BE2C (cell line): Measurements from ENCODE around the gene GNB1L.
A peak's percentile ranks its signal among the peaks of the same experiment; 100 is the strongest.

Experiments
- DNase-seq: peaks from one replicate; pipeline ENCODE4 v3.0.0-alpha.2; 2020
- H3K27me3 ChIP-seq: fragments of 250-450 bp; sonication (Bioruptor Pico); 2 replicates; pipeline ENCODE4 v1.5.1; 2020; ENCODE audit warnings: mild to moderate bottlenecking
- H3K36me3 ChIP-seq: fragments of 250-450 bp; sonication (Bioruptor Pico); 2 replicates; pipeline ENCODE4 v1.5.1; 2020; ENCODE audit warnings: mild to moderate bottlenecking
- H3K4me1 ChIP-seq: fragments of 250-450 bp; sonication (Bioruptor Pico); 2 replicates; pipeline ENCODE4 v1.5.1; 2020
- H3K4me3 ChIP-seq: 2 replicates; pipeline ENCODE4 v1.5.1; 2011; ENCODE audit warnings: low read depth, low read length
- H3K9me3 ChIP-seq: fragments of 250-450 bp; sonication (Bioruptor Pico); 2 replicates; pipeline ENCODE4 v1.5.1; 2020
- CTCF ChIP-seq: IDR thresholded peaks from 2 replicates; pipeline ENCODE4 v1.5.1; 2012; ENCODE audit warnings: mild to moderate bottlenecking, low read depth, low read length

GNB1L gene

GRCh38 chr22:19896665-19897355, 42.1 kb upstream of the GNB1L start:
- DNase-seq, result peak; percentile 54
- Histone ChIP-seq H3K9me3 (no peaks in the 10 kb centered on the region), H3K27me3 (no peaks in the 10 kb centered on the region), H3K4me3 (no peak overlapping the region), H3K4me1 (peaks cover 17% of the 10 kb centered on the region), H3K36me3 (peaks cover 5% of the 10 kb centered on the region; the same call in 1 of the 2 replicates)
- peak; percentile 29 for TF ChIP-seq CTCF

GRCh38 chr22:19895160-19895849, 40.6 kb upstream of the GNB1L start:
- TF ChIP-seq CTCF, result no peak
- no peak for DNase-seq
- Histone ChIP-seq H3K36me3 (peaks cover 5% of the 10 kb centered on the region; the same call in 1 of the 2 replicates), H3K27me3 (no peaks in the 10 kb centered on the region), H3K4me3 (no peak overlapping the region), H3K9me3 (no peaks in the 10 kb centered on the region), H3K4me1 (peaks cover 31% of the 10 kb centered on the region)

GRCh38 chr22:19893363-19893762, 38.7 kb upstream of the GNB1L start:
- no peak for TF ChIP-seq CTCF
- H3K27me3 ChIP-seq, result no peaks in the 10 kb centered on the region
- H3K36me3 ChIP-seq, result peaks cover 5% of the 10 kb centered on the region; the same call in 1 of the 2 replicates
- no peaks in the 10 kb centered on the region for H3K9me3 ChIP-seq
- H3K4me1 ChIP-seq, result peaks cover 31% of the 10 kb centered on the region
- no peak overlapping the region for H3K4me3 ChIP-seq
- DNase-seq, result no peak

GRCh38 chr22:19892925-19893324, 38.3 kb upstream of the GNB1L start:
- H3K4me3 ChIP-seq, result no peak overlapping the region; the same call in 1 of the 2 replicates
- H3K4me1 ChIP-seq, result peaks cover 31% of the 10 kb centered on the region
- H3K36me3 ChIP-seq, result peaks cover 3% of the 10 kb centered on the region; the same call in 1 of the 2 replicates
- no peaks in the 10 kb centered on the region for H3K27me3 ChIP-seq
- TF ChIP-seq CTCF, result no peak
- H3K9me3 ChIP-seq, result no peaks in the 10 kb centered on the region
- DNase-seq, result no peak

GRCh38 chr22:19892257-19892879, 37.7 kb upstream of the GNB1L start:
- peak; percentile 64 for DNase-seq
- no peak for TF ChIP-seq CTCF
- Histone ChIP-seq H3K36me3 (no peaks in the 10 kb centered on the region; the same call in 1 of the 2 replicates), H3K9me3 (no peaks in the 10 kb centered on the region), H3K4me1 (peaks cover 31% of the 10 kb centered on the region), H3K27me3 (no peaks in the 10 kb centered on the region), H3K4me3 (peak overlapping the region; percentile 15)
